DND-41 (cell line): ENCODE data around the gene ACO2.

Experiments used
- ATAC-seq: fragments of 200-7000 bp; cut with Tn5 transposase; 3 replicates; pipeline ENCODE4 v1.9.1; 2021; ENCODE audit warnings: low read depth; ENCODE audit not compliant: insufficient read depth
- DNase-seq: peaks from one replicate; pipeline ENCODE4 v3.0.0-alpha.2; 2020
- H2AFZ ChIP-seq: 2 replicates; pipeline ENCODE4 v1.6.0; 2012; ENCODE audit warnings: low read depth, low read length
- H3K27ac ChIP-seq: 2 replicates; pipeline ENCODE4 v1.5.1; 2012; ENCODE audit warnings: low read length, inconsistent platforms
- H3K27me3 ChIP-seq: fragments of 200-600 bp; sonication (generic); 2 replicates; pipeline ENCODE4 v1.6.0; 2012; ENCODE audit warnings: low read length, mild to moderate bottlenecking, inconsistent platforms; ENCODE audit not compliant: insufficient read depth, poor library complexity
- H3K36me3 ChIP-seq: 2 replicates; pipeline ENCODE4 v1.5.1; 2012; ENCODE audit warnings: low read length, inconsistent platforms; ENCODE audit not compliant: insufficient read depth
- H3K4me1 ChIP-seq: 2 replicates; pipeline ENCODE4 v1.5.1; 2012; ENCODE audit warnings: mild to moderate bottlenecking, low read length; ENCODE audit not compliant: insufficient read depth
- H3K4me2 ChIP-seq: 2 replicates; pipeline ENCODE4 v1.6.0; 2012; ENCODE audit warnings: mild to moderate bottlenecking, moderate library complexity, low read length, inconsistent platforms; ENCODE audit not compliant: insufficient read depth
- H3K4me3 ChIP-seq, 2 experiments: fragments of 200-600 bp in 1 of 2; shearing (Covaris generic) in 1 of 2; 2 replicates each; pipeline ENCODE4 v1.5.1; 2012 to 2016; ENCODE audit warnings: inconsistent platforms in 2 of 2, low read length in 2 of 2, mild to moderate bottlenecking in 2 of 2, low read depth in 1 of 2, moderate library complexity in 1 of 2
- H3K79me2 ChIP-seq: 2 replicates; pipeline ENCODE4 v1.6.0; 2012; ENCODE audit warnings: low read length, inconsistent platforms; ENCODE audit not compliant: insufficient read depth
- H3K9ac ChIP-seq: 2 replicates; pipeline ENCODE4 v1.6.0; 2012; ENCODE audit warnings: low read depth, mild to moderate bottlenecking, inconsistent platforms, low read length, moderate library complexity
- H3K9me3 ChIP-seq: 2 replicates; pipeline ENCODE4 v1.5.1; 2012; ENCODE audit warnings: low read length, moderate library complexity, mild to moderate bottlenecking, inconsistent platforms; ENCODE audit not compliant: insufficient read depth, severe bottlenecking
- H4K20me1 ChIP-seq: 2 replicates; pipeline ENCODE4 v1.6.0; 2012; ENCODE audit warnings: low read length; ENCODE audit not compliant: insufficient read depth
- CTCF ChIP-seq: IDR thresholded peaks from 2 replicates; pipeline ENCODE4 v1.5.1; 2012; ENCODE audit warnings: borderline replicate concordance, low read length, moderate library complexity, mild to moderate bottlenecking; ENCODE audit not compliant: poor library complexity, severe bottlenecking; ENCODE audit errors: extremely low read depth
- EZH2 ChIP-seq: IDR thresholded peaks from 3 replicates; pipeline ENCODE4 v1.6.1; 2012; ENCODE audit warnings: borderline replicate concordance, low read depth, mild to moderate bottlenecking, moderate library complexity, low read length, inconsistent platforms; ENCODE audit not compliant: severe bottlenecking

Gene ACO2

GRCh38 chr22:41551877-41552582, 83.1 kb downstream of the ACO2 start:
- Histone ChIP-seq H2AFZ (no peak overlapping the region), H3K4me2 (no peak overlapping the region), H3K4me3 (no peak overlapping the region)

GRCh38 chr22:41555325-41555982, 86.5 kb downstream of the ACO2 start:
- H3K36me3 ChIP-seq = no peaks in the 10 kb centered on the region
- no peaks in the 10 kb centered on the region for H4K20me1 ChIP-seq
- TF ChIP-seq EZH2 (no peak), CTCF (no peak)
- H3K9me3 ChIP-seq = no peaks in the 10 kb centered on the region
- DNase-seq (no peak), ATAC-seq (no peak)
- H3K4me2 ChIP-seq = no peak overlapping the region
- no peak overlapping the region for H3K27ac ChIP-seq
- no peak overlapping the region for H3K4me3 ChIP-seq
- no peaks in the 10 kb centered on the region for H3K79me2 ChIP-seq
- peaks cover 10% of the 10 kb centered on the region for H3K27me3 ChIP-seq
- H3K4me1 ChIP-seq = no peaks in the 10 kb centered on the region
- H2AFZ ChIP-seq = no peak overlapping the region
- no peak overlapping the region for H3K9ac ChIP-seq

More at GRCh38 chr22:41551877-41552582, 83.1 kb downstream of the ACO2 start:
- H3K36me3 ChIP-seq = no peaks in the 10 kb centered on the region
- H3K27ac ChIP-seq = no peak overlapping the region
- H3K27me3 ChIP-seq = peaks cover 4% of the 10 kb centered on the region
- H4K20me1 ChIP-seq = no peaks in the 10 kb centered on the region
- no peaks in the 10 kb centered on the region for H3K79me2 ChIP-seq
- no peak for TF ChIP-seq EZH2
- TF ChIP-seq CTCF = no peak
- no peaks in the 10 kb centered on the region for H3K4me1 ChIP-seq
- ATAC-seq (no peak), DNase-seq (no peak)
- H3K9me3 ChIP-seq = no peaks in the 10 kb centered on the region
- H3K9ac ChIP-seq = no peak overlapping the region

GRCh38 chr22:41556561-41556960, 87.6 kb downstream of the ACO2 start:
- no peak for TF ChIP-seq EZH2
- no peak for TF ChIP-seq CTCF
- no peaks in the 10 kb centered on the region for H3K36me3 ChIP-seq
- no peak overlapping the region for H3K9ac ChIP-seq
- ATAC-seq = no peak
- peaks cover 20% of the 10 kb centered on the region for H3K27me3 ChIP-seq
- no peak for DNase-seq
- H4K20me1 ChIP-seq = 0 out of 2 replicates have a peak, but pooled peaks cover 3% of the 10 kb centered on the region
- no peak overlapping the region for H2AFZ ChIP-seq
- H3K79me2 ChIP-seq = no peaks in the 10 kb centered on the region
- H3K4me2 ChIP-seq = no peak overlapping the region
- no peaks in the 10 kb centered on the region for H3K9me3 ChIP-seq
- no peak overlapping the region for H3K27ac ChIP-seq
- H3K4me3 ChIP-seq = no peak overlapping the region
- H3K4me1 ChIP-seq = no peaks in the 10 kb centered on the region
